Renal cortex interstitium (tissue), 15 donors: Measurements from ENCODE around the gene PI4K2B. TPM values are rescaled to one million over a fixed set of nuclear protein-coding genes. Genes with fewer than 3 reads are reported as not detected.
A peak's percentile ranks its signal among the peaks of the same experiment; 100 is the strongest.
"Not testable (repeated sequence)": the region's sequence is repeated elsewhere in the genome, so short reads cannot be mapped to it uniquely, and the experiment has no call there.

ENCODE experiments used
- DNase-seq, 11 donors: peaks; one replicate each; pipeline ENCODE4 v3.0.0-alpha.2; 2013; ENCODE audit warnings: low read depth in 9 of 11, low spot score in 4 of 11; ENCODE audit errors: extremely low read depth in 1 of 11
- long read RNA-seq, 16 experiments: transcript quantifications; one replicate each; lab custom pipeline, GENCODE V29; 2026
- polyA plus RNA-seq, 3 donors: library from polyadenylated mRNA; unstranded; fragments of 120-200 nt; gene quantifications; one replicate each; pipeline ENCODE4 v1.2.1, GENCODE V29; 2013; ENCODE audit not compliant: insufficient read length in 3 of 3

PI4K2B gene
- polyA plus RNA-seq, result 10 to 100 TPM; 13.4 to 17.0 (median 15.8) TPM
- long read RNA-seq, donor 1, partial matches to known transcripts, result 0 of 2 reads
- long read RNA-seq, donor 1, other reads (novel, unspliced or antisense), result 0 of 2 reads
- long read RNA-seq, donor 2, partial matches to known transcripts, result 0 of 1 reads
- long read RNA-seq, donor 2, other reads (novel, unspliced or antisense), result 0 of 1 reads
- long read RNA-seq, donor 3, transcript PI4K2B-201 (10 exons, 3,540 nt), result major isoform, 5 of 5 reads
- long read RNA-seq, donor 3, partial matches to known transcripts, result 0 of 5 reads
- long read RNA-seq, donor 3, other reads (novel, unspliced or antisense), result 0 of 5 reads
- long read RNA-seq, donor 4, partial matches to known transcripts, result 0 of 1 reads
- long read RNA-seq, donor 4, other reads (novel, unspliced or antisense), result 0 of 1 reads
- long read RNA-seq, donor 5, result 0 reads
- long read RNA-seq, donor 6, partial matches to known transcripts, result 0 of 1 reads
- long read RNA-seq, donor 6, other reads (novel, unspliced or antisense), result 0 of 1 reads
- long read RNA-seq, donor 7, result 0 reads
- long read RNA-seq, donor 8, result 0 reads
- long read RNA-seq, donor 9, partial matches to known transcripts, result 0 of 1 reads
- long read RNA-seq, donor 9, other reads (novel, unspliced or antisense), result 0 of 1 reads
- long read RNA-seq, donor 10, partial matches to known transcripts, result 0 of 2 reads
- long read RNA-seq, donor 10, other reads (novel, unspliced or antisense), result 0 of 2 reads
- long read RNA-seq, donor 11, partial matches to known transcripts, result 0 of 3 reads
- long read RNA-seq, donor 11, other reads (novel, unspliced or antisense), result 0 of 3 reads
- long read RNA-seq, donor 12, partial matches to known transcripts, result 0 of 2 reads
- long read RNA-seq, donor 12, other reads (novel, unspliced or antisense), result 0 of 2 reads
- long read RNA-seq, donor 13, result 0 reads
- long read RNA-seq, donor 14, partial matches to known transcripts, result 0 of 3 reads
- long read RNA-seq, donor 14, other reads (novel, unspliced or antisense), result 0 of 3 reads
- long read RNA-seq, donor 15, result 0 reads
- long read RNA-seq, donor 16, transcript PI4K2B-201 (10 exons, 3,540 nt), result major isoform, 11 of 18 reads
- long read RNA-seq, donor 16, partial matches to known transcripts, result 7 of 18 reads
- long read RNA-seq, donor 16, other reads (novel, unspliced or antisense), result 0 of 18 reads

DNA sequence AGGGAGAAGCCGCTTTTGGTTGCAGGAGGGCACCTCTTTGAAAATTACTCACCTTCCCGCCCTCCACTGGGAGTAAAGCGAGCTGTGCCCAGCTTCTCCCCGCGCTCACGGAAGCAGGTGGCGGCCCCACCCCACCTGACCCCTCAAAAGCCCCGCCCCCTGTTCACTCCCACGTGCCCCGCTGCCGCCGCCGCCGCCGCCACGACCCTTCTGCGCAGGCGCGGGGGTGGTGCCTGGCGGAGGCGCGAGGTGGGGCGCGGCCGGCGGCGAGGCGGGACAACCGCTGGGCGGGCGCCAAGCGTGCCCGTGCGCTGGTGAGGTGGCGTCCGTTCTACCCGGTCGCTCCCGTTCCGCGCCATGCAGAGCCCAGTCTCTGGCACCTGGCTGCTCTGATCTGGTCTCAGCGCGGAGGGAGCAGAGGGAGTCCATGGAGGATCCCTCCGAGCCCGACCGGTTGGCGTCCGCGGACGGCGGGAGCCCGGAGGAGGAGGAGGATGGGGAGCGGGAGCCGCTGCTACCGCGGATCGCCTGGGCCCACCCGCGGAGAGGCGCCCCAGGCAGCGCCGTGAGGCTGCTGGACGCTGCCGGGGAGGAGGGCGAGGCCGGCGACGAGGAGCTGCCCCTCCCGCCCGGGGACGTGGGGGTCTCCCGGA lies at the start of gene PI4K2B:
PI4K2B (plus strand) TSS at position 297 of the 653 bp plus-strand sequence; CDS start at position 428, 131 bp downstream.
- DNase-seq, result peak; percentile 61 to 86 (median 78)

DNA sequence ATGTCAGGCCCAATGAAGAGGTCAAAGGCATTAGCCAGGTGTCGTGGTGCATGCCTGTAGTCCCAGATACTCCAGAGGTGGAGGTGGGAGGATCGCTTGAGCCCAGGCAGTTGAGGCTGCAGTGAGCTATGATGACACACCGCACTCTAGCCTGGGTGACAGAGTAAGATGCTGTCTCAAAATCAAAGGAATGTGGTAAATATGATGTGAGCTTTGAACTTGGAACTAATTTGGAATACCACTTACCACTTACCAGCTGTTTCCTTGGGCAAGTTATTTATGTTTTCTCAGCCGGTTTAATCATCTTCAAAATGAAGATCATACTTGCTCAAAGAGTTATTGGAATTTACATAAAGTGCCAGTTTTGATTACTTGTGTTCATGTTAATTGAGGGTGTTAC lies 49.8 kb upstream of the PI4K2B start:
- no peak for DNase-seq

DNA sequence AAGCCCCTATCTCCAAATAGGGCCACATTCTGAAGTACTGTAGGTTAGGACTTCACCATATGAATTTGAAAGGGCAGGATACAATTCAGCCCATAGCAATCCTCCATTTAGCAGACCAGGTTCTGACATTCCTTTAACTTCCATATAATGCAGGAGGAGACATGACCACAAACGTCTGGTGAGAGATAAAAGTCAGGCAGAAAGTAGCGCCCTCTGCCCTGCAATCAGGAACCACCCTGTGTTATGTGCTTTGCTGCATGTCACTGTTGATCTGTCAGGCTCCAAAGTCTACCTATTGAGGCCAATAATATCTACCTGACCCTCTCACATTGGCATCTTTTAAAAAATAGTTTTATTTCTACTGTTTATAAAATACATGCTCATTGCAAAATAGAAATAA lies 43.4 kb upstream of the PI4K2B start:
- no peak for DNase-seq

DNA sequence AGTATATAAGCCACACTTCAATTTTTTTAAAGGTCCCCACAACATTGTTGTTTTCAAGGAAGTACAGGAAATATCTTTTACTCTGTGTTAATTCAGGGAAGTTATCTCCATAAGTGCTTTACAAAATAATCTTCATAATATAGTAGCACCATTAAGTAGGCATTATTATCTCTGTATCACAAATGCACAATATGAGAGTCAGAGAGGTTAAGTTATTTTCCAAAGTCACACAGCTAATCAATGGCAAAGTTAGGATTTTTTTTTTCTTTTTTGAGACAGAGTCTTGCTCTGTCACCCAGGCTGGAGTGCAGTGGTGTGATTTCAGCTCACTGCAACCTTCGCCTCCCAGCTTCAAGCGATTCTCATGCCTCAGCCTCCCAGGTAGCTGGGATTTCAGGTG lies 35.1 kb upstream of the PI4K2B start:
- DNase-seq, result no peak

DNA sequence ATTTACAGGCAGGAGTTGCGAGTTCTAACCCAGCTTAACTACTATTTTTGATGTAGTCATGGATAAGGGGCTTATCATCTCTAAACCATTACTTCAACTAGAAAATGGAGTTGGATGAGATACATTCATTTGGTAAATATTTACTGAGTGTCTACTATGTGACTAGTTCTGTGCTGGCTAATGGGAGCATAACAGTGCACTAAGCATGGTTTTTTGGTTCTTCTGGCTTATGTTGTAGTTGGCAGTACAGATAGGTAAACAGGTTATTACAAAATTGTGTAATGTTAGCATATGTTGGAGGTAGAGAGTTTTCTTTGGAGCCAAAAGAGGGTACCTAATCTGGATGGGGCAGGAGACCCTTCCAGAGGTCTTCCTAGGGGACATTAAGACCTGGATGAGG lies 25.8 kb upstream of the PI4K2B start:
- DNase-seq, result no peak

DNA sequence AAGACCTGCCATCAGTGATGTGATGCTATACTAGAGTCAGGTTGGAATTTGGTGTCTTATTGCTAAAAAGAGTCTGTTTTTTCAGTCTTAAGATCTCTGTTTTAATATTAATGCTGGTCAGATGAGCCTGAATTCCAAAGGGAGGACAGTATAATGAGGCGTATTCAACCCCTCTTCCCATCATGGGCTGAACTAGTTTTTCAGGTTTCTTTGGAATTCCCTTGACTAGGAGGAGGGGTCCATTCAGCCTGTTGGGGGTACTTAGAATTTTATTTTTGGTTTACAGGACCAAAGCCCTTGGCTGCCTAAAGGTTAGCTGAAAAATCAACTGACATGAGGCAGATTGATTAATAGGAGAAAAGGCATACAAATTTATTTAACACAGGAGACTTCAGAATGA lies 24.1 kb upstream of the PI4K2B start:
- DNase-seq, result no peak

DNA sequence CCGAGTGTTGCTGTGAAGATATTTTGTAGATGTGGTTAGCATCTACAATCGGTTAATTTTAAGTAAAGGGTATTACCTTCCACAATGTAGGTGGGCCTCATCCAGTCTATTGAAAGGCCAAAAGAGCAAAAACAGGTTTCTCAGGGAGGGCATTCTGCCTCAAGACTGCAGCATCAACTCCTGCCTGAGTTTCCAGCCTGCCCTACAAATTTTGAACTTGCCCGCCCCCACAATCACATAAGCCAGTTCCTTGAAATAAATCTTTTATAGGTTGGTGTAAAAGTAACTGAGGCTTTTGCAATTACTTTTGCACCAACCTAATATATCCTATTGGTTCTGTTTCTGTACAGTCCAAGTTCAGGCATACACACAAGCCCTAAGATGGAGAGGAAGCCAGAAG lies 22.1 kb upstream of the PI4K2B start:
- no peak for DNase-seq

DNA sequence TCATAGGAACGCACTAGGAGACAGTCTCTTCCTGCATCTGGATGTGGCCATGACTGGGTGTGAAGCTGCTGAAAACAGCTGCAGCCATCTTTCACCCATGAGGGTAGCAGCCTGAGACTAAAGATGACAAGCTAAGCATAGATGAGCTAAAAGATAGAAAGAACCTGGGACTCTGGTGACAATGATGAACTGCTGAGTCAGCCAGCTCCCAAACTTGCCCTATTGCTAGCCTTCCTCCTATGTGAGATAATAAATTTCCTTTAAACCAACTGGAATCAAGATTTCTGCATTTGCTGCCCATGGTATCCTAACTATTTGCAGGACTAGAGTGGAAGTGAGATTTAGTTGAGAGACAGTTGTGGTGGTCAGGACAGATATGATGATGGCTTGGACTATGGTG lies 21.0 kb upstream of the PI4K2B start:
- DNase-seq, result no peak

DNA sequence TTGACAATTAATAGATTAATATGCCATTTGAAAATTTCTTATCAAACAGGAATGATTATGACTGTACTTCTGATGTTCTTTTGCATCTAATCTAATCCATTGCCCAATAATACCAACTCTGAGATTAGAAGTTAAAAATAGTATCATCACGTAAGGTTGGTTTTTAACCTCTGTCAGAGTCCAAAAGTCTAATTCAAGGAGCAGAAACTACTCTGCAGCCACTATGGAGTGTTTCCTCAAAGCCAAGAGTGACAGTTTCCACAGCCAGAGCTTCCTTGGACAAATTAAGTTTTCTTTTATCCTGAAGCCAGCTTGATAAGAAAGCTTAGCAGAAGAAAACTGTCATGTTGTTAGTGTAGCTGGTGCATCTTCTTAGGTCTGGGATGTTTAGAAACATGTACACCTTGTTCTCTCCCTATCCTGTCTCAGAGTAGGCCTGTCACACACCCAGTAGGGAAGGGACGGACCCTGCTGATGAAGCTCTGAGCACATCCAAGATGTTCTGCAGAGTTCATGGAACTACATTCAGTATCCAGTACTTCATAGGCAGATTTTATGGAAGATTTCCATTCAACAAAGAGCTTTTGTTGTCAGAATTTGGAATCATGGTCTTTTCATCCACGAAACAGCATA lies 20.4 kb upstream of the PI4K2B start:
- DNase-seq, result no peak

DNA sequence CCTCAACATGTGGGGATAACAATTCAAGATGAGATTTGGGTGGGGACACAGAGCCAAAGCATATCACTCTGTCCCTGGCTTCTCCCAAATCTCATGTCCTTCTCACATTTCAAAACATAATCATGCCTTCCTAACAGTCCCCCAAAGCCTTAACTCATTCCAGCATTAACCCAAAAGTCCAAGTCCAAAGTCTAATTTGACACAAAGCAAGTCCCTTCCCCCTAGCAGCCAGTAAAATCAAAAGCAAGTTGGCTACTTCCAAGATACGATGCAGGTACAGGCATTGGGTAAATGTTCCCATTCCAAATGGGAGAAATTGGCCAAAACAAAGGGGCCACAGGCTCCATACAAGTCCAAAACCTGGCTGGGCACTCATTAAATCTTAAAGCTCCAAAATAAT lies 19.1 kb upstream of the PI4K2B start:
- not testable (repeated sequence) for DNase-seq

DNA sequence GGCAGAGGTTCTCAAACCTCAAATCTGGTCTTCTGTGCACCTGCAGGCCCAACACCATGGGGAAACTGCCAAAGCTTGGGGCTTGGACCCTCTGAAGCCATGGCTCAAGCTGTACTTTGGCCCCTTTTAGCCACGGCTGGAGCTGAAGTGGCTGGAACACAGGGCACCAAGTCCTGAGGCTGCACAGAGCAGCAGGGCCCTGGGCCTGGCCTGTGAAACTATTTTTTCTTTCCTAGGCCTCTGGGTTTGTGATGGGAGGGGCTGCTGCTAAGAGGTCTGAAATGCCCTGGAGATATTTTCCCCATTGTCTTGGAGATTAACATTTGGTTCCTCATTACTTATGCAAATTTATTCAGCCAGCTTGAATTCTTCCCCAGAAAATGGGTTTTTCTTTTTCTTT lies 18.3 kb upstream of the PI4K2B start:
- no peak for DNase-seq

DNA sequence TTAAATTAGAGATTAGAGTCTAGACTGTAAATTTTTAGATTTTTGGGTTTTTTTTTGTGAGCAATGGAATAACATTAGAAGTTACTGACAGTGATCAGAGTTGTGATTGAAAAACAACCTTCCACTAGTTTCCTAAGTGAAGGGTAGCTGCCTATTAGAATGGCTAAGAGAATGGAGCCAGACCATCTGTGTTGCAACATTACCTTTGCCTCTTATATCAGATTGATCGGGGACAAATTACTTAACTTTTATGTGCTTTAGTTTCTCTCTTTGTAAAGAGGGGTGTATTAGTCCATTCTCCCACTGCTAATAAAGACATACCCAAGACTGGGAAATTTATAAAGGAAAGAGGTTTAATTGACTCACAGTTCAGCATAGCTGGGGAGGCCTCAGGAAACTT lies 12.5 kb upstream of the PI4K2B start:
- DNase-seq, result no peak

DNA sequence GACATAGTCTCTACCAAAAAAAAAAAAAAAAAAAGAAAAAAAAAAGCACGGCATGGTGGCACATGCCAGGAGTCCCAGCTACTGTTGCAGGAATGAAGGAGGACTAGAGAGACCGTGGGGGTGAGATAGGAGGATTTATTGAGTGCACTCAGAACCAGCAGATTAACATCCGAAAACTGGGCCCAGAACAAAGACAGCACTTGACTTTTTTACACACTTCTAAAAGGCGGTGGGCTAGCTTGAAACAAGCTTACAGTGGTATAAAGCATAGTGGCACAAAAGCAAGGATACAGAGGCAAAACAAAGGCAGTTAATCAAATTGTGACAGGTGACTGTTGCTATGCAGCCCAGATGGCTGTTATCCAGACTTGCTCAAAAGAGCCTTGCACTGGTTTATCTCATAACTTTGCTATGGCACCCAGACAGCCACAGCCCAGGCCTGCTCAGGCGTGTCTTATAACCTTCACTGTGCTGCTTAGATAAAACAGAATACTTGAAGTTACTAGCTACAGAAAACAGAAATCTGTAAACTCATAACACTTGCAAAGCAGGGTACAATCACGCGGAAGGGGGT lies 9.9 kb upstream of the PI4K2B start:
- peak in 3 of 11 donors; percentile 2 to 25 (median 14) for DNase-seq

DNA sequence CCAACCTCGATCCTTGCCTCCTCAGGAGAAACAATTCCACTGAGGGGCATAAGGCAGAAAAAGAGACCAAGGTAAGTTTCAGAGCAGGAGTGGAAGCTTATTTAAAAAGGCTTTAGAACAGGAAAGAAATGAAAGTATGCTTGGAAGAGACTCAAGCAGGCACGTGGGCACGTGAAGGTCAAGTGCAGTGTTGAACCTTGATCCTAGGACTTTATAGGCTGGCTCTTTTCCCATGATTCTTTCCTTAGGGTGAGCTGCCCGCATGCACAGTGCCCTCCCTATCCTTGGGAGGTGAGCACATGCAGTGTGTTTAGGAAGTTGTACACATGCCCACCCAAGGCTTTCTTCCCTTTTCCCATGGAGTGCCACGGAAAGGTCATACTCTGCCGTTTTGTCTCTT lies 4.0 kb upstream of the PI4K2B start:
- no peak for DNase-seq

DNA sequence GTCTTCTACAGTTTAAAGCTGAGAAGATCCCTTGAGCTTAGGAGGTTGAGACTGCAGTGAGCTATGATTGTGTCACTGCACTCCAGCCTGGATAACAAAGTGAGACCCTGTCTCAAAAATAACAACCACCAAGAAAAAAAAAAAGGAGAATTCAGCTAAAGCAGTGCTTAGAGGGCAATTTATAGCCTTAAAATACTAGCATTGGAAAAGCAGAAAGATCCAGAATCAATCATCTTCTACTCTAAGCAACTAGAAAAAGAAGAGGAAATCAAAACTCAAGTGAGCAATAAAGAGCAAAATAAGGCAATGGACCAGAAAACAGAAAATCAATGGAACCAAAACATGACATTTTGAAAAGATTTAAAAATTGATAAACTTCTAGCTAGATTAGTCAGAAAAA lies 639 bp upstream of the PI4K2B start:
- DNase-seq, result no peak

DNA sequence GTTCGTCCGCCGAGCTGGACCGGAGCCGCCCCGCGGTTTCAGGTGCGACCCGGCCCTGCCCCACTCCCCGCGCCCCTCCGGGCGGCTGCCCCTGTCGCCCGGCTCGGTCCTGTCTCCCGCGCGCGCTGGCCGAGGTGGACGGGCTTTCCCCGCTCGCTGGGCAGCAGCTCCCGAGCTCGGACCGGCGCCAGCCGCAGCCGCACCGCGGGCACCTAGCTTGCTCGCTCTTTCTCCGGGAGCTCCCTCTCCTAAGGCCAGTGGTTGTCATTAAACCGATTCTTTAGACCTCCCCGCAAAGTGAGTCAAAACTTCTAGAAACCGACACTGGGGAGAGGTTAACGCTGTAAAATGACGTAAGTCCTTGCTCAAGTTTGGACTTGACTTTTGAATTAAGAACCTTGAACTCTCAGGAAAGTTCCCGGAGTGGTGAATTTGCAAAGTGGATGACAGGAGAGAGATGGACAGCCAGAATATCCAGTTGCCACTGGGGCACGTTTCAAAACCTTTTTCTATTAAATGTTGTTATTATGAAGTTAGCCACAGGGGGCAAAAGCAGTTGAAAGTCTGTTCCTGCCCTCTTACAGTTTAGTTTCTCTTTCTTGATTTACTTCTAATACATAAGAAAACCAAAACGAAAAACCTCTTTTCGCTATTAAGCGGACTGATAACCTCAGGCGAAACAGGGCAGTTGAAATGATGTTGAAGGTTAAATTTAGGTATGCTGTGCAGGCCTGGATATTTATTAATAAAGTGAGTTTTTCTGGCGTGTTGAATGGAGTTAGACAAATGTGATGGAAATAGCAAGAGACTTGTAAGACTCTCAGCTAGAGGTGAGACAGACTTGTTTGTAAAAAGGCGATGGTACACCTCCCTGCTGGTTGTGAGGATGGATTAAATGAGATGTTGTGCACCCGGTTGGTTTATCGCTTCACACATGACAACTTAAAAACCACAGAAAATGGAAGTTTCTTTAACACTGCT lies 847 bp downstream of the PI4K2B start:
- peak; percentile 40 to 77 (median 62) for DNase-seq

DNA sequence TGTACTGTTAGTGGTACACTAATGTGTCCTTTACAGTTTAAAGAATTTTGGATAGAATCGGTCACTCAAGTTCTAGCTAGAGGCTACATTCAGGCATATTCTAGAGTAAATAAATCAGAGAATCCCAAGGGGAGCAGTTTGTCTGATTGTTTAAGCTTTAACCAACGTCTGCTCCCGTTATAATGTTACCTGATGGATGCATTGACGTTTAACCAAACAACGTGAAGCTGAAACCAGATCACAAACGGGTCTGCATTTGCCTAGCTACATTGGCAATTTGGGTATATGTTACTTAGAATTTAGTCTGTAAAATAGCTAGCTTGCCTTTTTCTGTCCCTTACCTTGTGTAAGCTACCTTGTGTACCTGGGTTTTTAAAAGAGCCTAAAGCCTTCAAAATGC lies 1.6 kb downstream of the PI4K2B start:
- no peak for DNase-seq
